GM21717 (cell line): ENCODE results near the gene TMEM8B.

Experiments used
- ATAC-seq: cut with Tn5 transposase; IDR thresholded peaks from one replicate; pipeline ENCODE4 v1.9.1; 2021; ENCODE audit warnings: mild to moderate bottlenecking, moderate library complexity; ENCODE audit not compliant: unreplicated experiment

TMEM8B gene, protein sequence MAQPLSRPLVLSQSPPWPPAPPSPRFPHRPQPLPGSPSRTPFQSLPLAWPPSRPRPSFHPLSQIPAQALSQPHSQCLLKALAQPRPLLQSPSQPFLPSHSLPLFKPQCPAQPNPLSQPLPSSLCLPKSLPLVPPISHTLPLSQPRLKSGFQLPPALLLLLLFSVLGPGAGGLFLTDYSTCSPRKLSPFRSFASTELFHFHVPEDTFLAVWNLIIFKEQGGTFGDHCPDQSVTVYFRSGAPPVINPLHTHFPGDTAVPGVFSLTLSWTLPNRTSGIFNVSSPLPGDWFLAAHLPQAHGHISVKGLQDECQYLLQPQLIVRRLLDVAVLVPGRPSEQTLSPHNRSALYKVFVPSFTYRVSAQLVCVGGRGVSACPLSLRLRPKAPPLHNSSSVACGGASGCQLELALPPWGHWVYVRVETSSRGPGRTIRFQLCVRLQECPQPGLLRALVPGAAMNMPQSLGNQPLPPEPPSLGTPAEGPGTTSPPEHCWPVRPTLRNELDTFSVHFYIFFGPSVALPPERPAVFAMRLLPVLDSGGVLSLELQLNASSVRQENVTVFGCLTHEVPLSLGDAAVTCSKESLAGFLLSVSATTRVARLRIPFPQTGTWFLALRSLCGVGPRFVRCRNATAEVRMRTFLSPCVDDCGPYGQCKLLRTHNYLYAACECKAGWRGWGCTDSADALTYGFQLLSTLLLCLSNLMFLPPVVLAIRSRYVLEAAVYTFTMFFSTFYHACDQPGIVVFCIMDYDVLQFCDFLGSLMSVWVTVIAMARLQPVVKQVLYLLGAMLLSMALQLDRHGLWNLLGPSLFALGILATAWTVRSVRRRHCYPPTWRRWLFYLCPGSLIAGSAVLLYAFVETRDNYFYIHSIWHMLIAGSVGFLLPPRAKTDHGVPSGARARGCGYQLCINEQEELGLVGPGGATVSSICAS

DNA sequence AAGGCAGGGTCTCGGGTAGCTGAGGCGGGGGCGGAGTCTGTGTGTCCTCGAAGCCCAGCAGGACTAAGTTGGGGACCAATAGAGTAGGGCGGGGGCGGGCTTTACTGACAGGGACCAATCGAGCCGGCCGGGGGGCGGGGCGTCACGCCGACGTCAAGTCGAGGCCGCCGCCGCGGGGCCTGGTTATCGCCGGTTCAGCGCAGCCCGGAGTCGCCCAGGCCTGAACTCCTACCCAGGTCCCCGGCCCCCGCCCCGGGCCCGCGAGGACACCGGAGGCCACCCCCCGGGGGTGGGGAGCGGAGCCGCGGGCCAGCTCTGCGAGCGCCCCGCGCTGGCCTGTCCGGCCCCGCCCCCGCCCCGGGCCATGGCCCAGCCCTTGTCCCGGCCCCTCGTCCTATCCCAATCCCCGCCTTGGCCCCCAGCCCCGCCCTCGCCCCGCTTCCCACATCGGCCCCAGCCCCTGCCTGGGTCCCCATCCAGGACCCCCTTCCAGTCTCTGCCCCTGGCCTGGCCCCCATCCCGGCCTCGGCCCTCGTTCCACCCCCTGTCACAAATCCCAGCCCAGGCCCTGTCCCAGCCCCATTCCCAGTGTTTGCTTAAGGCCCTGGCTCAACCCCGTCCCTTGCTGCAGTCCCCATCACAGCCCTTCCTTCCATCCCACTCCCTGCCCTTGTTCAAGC lies at the start of gene TMEM8B:
TSS of gene TMEM8B (plus strand) at position 145 of the 680 bp plus-strand sequence. CDS start at position 365, 220 bp downstream.
- peak; percentile 63 for ATAC-seq

DNA sequence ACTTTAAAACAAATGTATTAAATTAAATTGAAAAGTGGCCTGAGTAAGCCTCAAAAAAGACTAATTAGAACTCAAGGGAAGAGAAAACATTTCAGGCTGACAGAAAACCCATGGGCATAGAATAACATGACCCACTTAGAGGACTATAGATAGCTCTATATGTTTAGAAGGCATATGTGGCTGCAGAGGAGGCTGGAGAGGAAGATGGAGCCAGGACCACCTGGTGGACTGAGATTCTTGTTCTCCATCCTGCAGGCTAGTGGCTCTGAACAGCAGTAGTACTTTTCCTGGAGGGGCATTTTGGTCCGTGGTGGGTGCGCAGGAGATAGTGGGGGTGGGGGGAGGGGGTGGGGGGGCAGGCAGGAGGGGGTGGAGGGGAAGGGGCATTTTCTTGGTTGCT lies 48.0 kb upstream of the TMEM8B start:
- ATAC-seq, result no peak

DNA sequence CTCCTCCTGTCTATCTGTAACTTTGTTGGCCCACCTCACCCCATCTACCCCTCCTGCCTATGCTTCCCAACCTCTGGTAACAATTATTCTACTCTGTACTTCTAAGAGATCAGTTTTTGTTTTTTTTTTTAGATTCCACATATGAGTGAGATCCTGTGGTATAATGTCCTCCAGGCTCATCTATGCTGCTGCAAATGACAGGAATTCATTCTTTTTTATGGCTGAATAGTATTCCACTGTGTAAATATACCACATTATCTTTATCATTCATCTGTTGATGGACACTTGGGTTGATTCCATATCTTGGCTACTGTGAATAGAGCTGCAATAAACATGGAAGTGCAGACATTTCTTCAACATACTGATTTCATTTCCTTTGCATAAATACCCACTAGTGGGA lies 45.6 kb upstream of the TMEM8B start:
- ATAC-seq, result no peak

DNA sequence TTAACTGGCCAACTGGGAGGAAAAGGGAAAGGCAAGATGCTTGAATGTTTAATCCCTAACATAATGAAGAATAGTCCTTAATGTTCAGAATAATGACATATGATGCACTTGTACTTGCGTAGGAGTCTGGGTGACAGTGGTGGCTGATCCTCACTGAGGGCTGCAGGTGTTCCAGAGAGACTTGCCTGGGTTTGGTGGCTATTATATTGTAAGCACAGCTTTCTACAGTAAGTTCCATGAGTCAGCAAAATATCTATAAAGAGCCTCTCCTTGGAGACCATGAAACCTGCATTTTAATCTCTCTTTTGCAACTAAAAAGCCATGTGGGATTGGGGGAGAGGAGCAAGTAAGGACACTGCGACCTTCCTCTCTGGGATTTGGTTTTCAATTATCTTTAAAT lies 39.5 kb upstream of the TMEM8B start:
- ATAC-seq, result no peak

DNA sequence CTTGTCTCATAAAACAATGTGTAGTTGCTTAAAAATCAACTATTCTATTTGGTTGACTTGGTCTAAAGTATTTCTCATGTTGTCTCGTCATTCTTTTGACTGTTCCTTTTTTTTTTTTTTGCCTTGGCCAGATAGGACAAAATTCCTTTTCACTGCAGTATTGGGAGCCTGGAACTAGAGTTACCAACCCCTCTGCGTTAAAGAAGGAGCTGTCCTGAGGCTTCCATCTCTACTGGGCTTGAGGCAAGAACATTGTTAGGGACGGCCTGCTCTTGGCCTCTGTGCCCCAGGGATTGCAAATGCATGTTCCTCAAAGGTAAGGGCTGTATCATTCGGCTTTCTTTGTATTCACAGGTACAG lies 39.0 kb upstream of the TMEM8B start:
- no peak for ATAC-seq

DNA sequence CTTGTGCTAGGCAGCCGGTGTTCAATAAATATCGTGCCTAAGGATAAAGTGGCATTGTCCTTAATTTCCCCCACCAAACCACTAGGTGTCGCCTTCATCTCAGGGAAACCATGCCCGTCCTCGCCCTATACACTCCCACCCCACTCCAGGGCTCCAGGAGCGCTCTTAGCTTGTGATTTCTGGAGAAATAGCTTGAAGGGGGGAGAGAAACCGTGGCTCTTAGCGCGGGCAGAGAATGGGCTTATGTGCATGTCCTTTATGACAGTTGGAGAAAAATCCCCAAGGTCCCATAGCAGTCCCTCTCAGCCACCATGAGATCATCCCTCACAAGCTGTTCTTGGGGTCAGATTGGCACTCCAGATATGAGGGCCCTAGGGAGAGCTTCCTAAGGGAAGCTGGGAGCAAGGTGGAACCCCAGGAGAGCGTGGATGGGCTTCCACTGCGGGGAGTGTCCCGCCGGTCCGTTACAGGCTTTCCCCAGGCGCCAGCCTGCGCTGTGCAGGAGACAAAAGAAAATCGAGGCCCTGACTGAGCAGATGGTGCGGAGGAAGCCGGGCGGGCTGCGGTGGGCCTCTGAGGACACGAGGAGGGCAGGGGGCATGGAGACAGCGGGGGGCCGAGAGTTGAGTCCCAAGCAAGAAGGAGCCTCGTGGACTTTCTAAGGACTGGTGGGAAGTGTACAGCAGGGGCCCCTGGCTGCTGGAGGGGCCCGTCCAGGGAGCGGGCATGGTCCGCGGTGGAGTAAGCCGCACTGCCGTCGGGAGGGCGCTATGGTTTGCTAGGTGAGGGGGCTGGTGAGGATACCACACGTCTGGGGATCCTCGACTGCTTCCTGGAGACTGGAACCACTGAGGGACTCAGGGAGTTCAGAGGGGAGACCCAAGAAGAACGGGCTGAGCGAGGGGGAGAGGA lies 38.4 kb upstream of the TMEM8B start:
- ATAC-seq, result no peak

DNA sequence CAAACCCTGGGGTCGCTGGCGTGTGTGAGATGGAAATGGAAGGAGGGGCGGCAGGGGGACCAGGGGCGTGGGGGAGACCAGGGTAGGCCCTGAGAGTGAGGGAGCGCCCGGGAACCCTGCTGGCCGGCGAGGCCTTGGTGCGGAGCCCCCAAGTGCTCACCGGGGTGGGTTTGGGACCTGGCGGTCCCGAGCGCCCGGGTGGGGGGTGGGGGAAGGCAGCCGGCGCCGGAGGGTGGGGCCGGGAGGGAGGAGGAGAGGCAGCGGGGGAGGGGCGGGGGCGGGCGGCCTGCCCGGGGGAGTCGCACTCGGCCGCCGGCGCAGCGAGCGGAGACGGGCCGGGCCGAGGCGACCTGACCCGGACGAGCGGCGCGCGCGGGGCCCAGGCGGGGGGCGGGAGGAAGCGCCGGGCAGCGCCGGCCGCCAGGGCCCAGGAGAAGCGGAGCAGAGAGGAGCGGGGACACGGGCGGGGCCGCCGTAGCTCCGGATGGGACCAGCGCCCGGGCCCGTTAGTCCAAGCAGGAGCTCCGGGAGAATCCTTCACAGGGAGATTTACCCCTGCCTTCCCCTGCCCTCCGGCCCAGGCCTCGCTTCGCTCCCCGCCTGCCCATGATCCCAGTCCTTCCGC lies 37.6 kb upstream of the TMEM8B start, which contains the start of gene NPR2:
TSS of gene NPR2 (plus strand) at position 295 of the 625 bp plus-strand sequence. CDS start 818 bp downstream, outside the sequence.
- no peak for ATAC-seq

DNA sequence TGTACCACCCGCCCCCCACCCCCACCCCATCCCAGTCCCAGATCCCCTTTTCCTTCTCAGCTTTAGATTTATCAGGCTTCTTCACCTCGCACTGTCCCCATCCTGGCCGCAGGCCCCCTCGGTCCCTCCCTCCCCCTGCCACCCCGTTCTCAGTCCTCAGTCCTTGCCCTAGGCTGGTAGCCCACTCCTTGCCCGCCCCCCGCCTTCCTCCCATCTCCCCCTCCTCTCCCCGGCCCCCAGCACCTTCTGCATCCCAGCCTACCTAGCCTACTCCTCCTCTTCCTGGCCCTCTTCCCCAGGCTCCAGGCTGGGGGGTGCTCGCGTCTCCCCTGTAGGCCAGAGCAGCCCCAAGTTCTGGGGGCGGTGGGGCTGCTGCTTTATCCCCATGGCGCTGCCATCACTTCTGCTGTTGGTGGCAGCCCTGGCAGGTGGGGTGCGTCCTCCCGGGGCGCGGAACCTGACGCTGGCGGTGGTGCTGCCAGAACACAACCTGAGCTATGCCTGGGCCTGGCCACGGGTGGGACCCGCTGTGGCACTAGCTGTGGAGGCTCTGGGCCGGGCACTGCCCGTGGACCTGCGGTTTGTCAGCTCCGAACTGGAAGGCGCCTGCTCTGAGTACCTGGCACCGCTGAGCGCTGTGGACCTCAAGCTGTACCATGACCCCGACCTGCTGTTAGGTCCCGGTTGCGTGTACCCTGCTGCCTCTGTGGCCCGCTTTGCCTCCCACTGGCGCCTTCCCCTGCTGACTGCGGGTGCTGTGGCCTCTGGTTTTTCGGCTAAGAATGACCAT lies 36.8 kb upstream of the TMEM8B start:
- ATAC-seq, result no peak

DNA sequence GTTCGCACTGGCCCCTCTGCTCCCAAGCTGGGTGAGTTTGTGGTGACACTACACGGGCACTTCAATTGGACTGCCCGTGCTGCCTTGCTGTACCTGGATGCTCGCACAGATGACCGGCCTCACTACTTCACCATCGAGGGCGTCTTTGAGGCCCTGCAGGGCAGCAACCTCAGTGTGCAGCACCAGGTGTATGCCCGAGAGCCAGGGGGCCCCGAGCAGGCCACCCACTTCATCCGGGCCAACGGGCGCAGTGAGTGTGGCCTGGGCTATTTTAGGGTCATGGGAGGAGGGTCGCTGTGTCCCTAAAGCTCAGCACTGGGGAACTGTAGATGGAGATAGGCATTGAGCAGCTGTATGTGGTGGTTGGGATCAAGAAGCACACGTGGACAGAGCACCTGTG lies 36.2 kb upstream of the TMEM8B start:
- ATAC-seq, result no peak

DNA sequence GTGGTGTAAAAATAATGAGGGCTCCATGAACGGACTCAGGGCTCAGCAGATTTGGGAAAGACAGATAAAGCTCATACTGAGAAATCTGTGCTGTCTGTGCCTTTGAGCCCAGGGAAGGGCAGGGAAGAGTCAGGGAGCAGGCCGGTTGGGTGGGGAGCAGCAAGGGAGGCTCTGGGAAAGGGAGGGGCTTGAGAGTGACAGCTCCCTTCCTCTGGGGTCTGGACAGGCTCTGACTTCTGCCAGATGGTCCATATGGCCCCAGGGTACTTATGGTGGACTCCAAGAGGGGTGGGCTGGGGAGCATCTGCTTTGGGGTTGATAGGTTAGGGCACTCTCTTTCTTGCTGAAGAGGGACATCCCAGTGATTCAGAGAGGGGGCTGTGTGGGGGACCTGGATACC lies 35.6 kb upstream of the TMEM8B start:
- no peak for ATAC-seq

DNA sequence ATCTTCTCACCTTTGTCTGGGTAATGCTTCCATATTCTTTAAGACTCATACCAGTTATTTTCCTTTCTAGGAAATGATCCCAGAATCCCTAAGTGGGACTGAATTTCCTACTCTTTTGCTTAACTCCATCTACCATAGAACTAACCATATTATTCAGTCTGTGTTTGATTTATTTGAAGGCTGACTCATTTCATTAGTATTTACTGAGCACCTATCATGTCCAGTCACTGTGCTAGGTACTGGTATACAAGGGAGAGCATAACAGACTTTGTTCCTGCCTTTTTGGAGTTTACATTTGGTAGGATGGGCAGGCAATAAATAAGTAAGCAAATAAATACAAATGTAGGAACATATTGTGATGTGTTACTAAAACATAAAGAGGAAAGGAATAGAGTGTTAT lies 33.3 kb upstream of the TMEM8B start:
- no peak for ATAC-seq

DNA sequence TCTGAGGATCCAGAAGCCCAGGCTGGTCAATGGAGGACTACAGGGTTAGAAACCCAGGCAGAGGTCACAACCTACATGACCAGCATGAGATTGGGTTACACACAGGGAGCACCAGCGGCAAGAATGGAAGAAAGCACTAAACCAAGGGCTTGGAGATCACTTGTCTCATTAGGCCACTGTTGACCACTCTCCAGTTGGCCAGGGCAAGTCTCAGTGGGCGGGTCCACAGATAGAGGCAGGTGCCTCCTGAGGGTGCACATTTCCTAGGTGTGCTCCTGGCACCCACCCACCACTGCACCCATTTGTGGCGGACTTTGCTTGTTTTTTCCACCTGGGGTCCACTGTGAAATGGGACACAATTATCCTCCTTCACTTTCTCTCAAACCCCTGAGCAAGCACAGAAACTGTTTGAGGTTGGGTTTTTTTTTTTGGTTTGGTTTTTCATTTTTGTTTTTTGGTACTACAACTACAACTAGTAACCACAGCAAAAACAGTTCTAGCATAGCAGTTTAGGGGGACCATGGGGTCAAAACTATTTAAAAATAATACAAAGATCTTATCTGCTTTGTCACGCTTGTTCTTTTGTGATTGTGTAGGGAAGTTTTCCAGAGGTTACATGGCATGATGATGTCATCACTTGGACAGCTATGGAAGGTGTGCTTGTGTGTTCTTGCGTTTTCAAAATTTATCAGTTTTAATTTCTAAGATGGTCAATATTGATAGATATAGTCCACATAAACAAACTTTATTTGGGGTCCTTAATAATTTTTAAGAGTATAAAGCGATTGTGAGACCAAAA lies 31.5 kb upstream of the TMEM8B start:
- no peak for ATAC-seq

DNA sequence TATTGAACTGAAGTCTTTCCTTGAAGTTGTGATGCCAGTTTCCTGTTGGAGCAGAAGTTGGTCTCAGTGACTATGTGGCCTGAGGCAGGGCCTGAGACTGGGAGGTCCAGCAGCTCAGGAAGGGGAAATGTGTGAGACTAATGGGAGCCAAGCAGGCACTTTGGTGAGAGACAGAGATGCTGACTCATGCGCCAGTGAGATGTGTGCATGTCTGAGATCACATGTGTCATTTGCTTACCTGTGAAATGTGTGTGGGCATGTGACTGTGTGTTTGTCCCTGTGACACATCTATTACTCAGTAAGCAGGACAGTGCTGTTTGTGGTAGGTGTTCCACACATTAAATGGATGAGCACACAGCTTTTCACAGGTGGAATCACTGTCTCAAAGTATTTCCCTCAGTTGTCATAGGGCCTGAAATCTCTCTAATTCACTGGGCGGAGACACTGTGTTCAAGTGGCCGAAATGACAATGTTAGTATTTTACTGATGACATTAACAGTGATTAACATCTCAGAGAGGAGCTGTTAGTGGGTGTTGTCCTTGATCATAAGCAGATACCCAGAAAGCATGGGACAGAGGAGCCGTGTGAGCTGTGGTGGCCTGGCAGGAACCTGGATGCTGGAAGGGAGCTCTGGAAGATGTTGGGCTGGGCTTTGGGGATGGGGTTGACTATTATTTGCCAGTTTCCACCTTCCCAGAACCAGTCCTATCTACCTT lies 30.2 kb upstream of the TMEM8B start:
- ATAC-seq, result no peak

DNA sequence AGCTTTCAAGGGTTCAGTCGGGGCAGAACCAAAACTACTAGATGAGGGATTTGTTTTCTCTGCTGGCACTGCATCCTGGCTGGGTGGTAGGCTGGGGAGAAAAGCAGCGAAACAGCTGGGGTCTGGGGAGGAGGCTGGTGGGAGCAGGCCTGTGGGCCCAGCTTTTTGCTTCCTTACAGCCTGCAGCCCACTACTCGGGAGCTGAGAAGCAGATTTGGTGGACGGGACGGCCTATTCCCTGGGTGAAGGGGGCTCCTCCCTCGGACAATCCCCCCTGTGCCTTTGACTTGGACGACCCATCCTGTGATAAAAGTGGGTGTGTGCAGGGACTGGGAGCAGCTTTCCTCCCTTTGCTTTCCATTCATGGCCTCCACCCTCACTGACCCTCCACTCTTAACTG lies 28.5 kb upstream of the TMEM8B start:
- no peak for ATAC-seq

DNA sequence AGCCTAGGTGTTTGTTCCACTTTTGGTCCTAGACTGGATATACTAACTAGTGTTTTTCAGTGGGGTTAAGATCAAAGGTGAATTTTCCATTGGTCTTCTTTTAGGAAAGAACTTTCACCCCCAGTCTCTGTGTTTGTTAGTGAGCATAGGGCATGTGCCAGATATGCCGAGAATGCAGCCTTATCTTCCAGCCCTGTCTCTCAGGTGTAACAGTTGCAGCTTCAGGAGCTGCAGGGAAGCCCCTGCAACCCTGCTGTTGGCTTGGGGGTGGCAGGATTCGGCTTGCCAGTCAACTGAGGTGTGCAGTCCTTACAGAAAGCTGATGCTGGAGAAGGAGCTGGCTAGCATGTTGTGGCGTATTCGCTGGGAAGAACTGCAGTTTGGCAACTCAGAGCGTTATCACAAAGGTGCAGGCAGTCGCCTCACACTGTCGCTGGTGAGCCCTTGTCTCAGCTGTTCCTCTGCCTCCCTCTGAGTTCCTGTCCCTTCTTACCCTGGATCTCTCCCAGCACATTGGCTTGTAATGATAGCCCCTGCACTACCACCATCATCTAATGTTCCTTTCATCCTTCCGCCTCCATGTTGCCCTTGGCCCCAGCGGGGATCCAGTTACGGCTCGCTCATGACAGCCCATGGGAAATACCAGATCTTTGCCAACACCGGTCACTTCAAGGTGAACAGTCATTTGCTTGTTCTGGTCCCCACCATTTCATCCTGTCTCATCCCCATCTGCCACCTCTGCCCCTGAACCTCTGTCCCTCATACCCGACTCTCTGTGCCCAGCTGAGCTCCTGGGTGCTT lies 27.5 kb upstream of the TMEM8B start:
- no peak for ATAC-seq

DNA sequence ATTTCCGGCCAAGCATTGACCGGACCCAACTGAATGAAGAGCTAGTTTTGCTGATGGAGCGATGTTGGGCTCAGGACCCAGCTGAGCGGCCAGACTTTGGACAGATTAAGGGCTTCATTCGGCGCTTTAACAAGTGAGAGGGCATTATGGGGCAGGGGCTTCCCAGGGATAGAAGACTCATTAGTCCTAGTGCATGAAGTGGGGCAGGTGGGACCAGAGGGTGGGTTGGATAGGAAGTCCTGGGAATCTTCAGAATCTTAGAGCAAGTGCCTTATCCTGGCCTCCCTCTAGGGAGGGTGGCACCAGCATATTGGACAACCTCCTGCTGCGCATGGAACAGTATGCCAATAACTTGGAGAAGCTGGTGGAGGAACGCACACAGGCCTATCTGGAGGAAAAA lies 22.9 kb upstream of the TMEM8B start:
- no peak for ATAC-seq

DNA sequence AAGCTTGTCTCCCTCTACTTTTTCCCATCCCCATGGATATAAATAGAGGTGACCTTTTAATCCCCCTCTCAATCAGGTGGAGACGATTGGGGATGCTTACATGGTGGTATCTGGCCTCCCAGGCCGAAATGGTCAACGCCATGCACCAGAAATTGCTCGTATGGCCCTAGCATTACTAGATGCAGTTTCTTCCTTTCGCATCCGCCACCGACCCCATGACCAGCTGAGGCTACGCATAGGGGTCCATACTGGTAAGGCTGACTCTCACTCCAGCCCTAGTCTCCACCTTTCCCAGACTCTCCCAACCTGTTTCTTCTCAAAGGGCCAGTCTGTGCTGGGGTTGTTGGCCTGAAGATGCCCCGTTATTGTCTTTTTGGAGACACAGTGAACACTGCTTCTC lies 20.6 kb upstream of the TMEM8B start:
- ATAC-seq, result no peak
